NCI-H2196 treated with DMSO at 0.1 percent for 48 hours (cell line): Measurements from ENCODE around the gene CD34.
A peak's percentile ranks its signal among the peaks of the same experiment; 100 is the strongest.
"Not testable (repeated sequence)": the region's sequence is repeated elsewhere in the genome, so short reads cannot be mapped to it uniquely, and the experiment has no call there.

Experiments
- DNase-seq: peaks from one replicate; lab custom pipeline; 2025; ENCODE audit not compliant: unreplicated experiment; lab: John Stamatoyannopoulos, UW

CD34 gene, protein sequence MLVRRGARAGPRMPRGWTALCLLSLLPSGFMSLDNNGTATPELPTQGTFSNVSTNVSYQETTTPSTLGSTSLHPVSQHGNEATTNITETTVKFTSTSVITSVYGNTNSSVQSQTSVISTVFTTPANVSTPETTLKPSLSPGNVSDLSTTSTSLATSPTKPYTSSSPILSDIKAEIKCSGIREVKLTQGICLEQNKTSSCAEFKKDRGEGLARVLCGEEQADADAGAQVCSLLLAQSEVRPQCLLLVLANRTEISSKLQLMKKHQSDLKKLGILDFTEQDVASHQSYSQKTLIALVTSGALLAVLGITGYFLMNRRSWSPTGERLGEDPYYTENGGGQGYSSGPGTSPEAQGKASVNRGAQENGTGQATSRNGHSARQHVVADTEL

DNA sequence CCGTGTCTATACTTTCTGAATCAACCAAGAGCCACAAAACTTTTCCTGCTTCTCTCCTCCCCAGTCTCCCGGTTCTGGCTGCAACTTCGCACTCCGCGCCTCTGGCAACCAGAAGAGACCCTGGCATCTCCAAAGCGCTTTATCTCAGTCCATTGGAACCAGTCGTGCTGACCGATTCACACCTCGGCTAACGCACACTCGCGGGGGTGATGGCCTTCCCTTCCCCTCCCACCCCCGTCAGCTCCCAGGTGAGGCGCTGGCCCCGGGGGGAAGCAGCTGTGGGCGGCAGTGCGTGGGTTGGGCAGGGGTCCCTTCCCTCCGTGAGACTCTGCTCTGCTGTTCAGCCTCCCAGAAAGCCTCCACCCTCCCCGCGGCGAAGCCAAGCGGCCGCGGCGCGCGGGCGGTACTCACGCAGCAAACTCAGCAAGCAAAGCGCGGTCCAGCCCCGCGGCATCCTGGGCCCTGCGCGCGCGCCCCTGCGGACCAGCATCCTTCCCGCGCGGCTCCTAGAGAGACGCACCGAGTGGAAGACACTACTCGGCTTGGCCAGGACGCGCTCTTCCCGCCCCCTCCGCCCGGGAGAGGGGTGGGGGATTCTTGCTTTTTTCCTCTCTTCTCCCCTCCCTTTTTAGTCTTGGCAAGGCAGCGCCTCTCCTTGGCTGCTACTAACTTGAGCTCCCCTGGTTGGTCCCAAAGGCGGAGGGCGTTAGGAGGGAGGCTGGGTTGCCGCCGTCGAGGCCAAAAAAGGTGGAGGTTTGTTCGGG, at the start of gene CD34:
TSS of gene CD34 (minus strand) at position 535 of the 764 bp plus-strand sequence. CDS start at position 490, 45 bp downstream.
- no peak for DNase-seq

DNA sequence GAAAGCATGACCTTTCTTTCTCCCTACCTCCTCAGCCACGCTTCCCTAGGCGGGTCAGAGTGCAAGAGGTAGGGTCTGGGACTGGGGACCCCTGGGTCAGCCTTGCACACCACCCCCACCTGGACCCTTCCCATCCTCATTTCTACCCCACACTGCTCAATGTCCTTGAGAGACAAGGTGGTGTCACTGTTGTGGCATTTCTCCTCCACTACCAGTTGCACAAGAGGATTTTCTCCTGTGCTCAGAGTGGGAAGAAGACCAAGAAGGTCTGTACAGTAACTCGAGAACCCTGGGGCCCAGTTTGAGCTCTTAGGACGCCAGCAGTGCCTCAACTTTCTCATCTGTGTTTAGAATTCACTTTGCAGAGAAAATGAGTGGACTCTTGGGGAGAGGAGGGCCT, 49.4 kb upstream of the CD34 start:
- no peak for DNase-seq

DNA sequence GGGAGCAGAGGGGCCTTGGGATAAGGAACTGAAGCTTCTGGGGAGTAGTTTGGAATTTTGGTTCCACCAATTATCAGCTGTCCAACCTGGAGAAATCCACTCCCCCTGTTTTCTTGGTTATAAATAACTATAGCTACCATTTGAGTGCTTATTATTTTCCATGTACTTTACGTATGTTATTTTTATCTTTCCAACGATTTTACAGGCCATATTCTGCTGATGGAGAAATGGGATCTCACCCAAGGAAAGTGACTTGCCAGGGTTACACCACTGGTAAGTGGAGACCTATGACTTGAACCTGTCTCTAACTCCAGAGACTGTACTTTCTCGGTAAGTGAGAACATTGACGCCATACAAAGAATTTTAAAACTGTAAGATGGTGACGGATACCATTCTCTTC, 49.0 kb upstream of the CD34 start:
- no peak for DNase-seq

DNA sequence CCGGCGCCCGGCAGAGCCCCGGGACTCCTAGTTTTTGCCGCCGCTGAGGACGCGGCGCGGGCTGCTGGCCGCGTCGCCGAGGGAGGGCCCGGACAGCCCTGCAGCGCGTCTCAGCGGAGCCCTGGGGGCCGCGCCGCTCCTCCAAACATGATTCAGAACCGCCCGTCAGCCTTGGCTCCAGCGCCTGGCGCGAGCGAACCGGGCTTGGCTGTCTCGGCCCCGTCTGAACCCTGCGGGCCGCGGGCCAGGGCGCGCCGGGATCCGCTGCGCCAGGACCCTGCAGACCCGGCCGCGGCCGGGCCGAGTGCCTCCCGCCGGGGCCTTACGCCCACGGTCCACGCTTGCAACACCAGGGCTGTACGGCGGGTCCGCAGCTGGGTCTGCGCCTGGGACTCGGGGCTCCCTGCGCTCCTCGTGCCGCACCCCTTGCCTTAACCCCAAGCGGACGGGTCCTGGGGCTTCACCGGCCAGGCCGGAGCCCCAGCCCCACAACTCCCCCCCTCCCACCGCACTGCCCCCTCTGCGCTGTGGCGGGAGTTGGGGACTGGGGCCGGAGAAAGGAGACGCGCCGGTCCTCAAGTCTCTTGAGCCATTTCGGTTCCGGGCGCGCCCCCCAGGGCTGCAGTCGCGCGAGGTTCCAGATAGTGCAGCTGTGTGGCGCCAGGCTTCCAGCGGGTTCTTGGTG, 48.4 kb upstream of the CD34 start:
- DNase-seq = no peak

DNA sequence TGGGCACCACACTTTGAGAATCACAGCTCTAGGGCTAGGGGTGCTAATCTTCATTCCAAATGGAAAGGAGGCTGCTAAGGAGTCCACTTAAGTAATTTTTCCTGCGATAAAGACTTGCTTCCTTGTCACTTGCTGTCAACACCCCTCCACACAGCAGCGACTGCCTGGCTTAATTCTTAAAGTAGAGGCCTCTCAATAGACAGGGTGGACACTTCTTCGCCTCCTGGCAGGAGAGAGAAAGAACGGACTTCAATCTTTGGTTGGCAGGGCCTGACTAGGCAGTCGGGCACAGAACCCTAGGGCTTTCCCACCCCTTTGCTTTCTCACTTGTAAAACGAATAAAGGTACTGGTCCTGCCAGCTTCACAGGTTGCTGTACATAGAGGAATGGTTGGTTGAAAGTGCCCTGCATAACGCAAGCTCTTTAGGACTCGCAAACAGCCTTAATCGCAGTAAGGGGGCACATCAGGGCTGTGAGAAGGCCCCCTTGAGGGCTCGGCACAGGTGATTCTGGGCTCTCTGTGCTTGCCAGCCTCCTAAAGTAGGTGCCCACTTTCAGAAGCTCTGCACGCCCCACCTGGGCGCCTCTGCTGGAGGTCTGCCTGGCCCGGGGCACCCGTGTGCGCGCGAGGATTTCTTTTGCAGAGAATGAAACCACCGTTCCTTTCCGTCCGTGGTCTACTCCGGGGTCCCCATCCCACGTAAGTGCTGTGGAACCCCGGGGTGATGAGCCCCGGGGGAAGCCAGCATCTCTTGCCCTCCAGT, 47.6 kb upstream of the CD34 start:
- DNase-seq = no peak

DNA sequence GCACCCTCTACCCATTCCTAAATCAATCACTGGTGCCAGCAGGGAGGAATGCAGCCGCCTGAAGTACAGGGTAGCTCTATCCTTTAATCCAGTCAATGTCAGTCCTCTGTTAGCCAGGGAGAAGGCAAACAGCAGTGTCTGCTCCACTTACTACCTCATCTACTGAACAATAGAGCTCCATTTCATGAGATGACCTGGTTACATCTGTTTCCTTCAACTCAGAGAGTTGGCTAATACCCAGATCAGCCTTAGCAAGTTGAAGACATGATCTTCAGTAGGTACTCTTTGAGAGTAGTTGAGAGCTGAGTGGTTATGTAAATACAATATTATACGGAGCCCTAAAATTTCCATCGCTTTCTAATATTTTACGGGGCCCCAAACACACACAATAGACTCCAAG, 46.1 kb upstream of the CD34 start:
- no peak for DNase-seq

DNA sequence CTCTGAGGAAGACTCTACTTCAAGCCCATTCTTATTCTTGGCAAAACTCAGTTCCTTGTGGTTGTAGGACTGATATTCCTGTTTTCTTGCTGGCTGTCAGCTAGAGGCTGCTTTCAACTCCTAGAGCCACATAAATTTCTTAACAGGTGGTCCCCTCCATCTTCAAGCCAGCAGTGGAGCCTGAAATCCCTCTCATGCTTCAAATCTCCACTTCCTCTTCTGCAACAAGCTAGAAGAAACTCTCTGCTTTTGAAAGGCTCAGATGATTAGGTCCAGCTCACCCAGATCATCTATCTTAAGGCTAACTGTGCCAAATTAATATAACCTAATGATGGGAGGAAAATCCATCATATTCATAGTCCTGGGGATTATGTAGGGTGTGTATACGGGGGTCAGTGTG, 43.2 kb upstream of the CD34 start:
- no peak for DNase-seq

DNA sequence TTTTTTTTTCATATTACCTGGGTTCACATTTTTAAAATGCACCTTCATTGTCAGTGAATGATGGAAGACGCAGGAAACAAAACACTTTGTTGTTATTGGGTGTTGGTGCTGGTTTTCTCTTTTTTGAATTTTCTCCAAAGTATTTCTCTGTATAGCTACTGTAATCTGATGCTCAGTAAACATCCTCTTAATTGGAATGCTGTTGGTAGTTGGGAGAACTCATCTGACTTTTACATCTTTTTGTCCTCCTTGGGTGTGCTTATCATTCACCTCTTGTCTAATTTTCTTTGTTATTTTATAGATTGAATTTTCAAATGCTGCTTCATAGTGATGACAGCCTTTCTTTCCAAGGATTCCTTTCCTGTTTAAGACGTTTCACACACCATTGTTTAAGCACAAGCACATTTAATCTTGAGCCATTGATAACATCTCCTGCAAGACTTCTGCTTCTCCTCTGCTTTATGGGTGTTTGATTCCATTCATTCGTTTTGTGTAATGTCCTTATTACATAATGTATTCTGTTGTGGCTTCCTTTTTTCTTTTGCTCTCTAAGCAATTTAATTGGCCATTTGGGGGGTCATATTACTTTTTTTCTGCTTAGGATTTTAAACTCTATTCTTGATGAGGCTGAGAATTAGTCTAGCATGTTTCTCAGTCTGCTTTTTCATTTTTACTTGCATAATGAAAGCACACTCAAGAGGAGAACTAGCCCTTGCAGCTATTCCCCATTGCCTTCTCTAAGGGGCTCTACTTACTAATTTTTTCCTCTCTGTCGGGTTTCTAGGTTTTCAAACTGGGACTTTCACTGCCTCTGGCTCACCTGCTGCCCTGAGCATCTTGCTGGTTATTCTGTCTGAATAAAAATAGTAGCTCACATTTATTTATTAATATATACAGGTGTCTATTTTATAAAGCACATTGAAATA, 42.0 kb upstream of the CD34 start:
- peak; percentile 20 for DNase-seq

DNA sequence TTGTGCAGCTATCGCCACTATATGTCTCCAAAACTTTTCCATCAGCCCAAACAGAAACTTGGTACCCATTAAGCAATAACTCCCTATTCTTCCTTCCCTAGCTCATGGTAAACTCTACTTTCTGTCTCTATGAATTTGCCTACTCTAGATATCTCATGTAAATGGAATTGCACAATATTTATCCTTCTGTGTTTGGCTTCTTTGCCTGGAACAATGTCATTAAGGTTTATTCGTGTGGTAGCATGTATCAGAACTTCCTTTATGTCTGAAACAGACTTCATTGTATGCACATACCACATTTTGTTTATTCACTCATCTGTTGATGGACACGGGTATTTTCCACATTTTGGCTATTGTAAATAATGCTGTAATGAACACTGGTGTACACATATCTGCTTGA, 40.7 kb upstream of the CD34 start:
- no peak for DNase-seq

DNA sequence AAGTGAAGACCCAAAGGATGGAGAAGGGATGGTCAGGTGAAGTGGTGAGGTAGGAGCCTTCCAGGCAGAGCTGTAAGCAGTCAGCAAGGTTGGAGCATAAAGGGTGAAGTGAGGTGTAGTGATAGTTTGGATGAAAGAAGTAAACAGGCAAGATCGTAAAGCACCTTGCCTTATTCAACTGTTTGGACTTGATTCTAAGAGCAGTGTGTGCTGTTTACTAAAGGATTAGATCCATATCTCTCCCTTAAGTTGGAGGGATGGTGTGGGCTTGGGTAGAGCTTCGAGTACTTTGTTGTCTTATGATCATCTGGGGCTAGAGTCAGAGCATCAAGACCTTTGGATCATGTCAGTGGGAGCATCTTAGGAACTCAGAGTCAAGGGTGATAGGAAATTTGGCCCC, 39.8 kb upstream of the CD34 start:
- no peak for DNase-seq

DNA sequence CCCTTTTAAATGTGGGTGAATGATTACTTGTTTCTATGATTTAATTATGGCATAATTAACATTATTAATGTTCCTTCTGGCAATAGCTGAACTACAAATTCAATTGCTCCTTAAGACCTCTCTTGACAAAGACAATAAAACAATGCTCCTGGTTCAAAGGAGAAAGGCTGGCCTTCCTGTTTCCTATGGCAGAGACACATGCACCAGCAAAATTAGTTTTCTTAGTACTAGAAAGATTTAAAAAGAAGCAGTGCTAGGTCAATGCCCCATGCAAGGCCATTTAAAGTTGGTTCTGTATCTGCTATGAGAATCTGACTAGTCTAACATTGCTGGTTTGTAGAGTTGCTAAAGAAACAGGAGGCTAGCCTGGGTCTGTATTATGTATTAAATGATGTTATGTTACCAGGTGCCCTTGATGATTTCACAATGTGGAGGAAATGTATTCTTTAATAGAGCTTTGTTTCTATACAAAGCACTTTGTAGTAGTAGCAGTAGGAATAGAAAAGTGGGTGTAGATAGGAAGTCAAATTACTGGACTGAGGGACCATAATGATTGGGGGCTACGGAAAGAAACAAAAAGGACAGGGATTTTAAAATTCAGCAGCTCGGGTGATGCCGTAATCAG, 38.8 kb upstream of the CD34 start:
- DNase-seq = no peak

DNA sequence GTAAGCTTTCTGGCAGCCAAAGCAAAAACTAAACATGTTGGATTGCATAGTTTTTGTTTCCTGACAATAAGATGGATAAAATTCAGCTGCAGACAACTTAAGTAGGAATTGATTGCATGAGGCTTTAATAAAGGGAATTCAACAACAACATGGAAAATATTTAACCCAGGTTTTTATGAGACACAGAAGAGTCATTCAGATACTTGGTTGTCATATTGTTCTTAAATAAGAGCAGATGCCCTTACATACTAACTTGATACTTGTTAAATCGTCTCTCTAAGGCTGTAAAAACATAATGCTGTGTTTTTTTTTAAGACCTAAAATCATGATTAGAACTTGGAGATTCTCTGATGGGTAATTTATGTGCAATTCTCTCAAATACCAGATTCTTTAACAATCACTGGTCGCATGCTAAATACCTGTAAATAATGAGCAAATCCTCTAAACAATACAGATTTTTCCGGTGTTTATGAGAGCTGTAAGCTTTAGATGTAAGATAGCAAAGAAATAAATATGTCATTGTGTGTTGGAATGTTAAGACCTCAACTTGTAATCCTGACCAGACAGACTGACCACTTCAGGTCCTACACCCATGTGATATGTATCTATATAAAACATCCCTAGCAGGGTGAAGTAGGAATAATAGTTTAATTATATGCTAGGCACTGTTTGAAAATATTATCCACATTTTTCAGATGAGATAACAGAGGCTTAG, 37.8 kb upstream of the CD34 start:
- DNase-seq = no peak

DNA sequence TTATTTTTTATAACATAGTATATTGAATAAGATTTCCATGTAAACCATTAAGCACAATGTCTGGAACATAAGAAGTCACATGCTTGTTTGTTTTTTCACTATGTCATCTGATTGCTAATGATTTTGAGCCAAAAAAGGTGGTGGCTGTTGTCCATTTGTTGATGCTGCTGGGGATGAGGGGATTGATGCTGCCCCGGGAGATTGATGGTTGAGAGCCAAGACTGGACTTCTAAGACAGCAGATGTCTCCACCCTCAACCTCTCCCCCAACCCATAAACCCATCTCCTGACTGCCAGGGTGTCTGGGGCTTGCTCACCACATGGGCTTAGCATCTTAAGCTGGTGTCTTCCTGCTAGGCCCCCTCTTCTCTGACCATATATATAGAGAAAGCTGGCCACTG, 35.8 kb upstream of the CD34 start:
- no peak for DNase-seq

DNA sequence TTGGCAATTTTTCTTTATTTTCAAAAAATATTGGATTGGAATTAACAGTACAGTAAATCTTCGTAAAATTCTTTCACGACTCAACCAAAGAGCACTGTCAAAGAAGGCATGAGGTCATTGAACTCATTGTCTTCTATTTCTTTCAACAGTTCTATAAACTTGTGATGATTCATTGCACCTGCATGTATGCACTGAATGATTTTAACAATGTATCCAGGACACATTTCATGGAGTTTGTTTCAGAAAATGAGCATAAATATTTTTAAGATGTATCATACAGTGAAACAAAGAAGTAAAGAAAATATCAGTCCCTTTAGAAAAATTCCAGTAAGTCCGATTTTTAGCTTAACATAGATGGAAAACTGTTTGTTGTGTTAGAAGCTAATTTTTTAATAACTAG, 33.6 kb upstream of the CD34 start:
- DNase-seq = no peak

DNA sequence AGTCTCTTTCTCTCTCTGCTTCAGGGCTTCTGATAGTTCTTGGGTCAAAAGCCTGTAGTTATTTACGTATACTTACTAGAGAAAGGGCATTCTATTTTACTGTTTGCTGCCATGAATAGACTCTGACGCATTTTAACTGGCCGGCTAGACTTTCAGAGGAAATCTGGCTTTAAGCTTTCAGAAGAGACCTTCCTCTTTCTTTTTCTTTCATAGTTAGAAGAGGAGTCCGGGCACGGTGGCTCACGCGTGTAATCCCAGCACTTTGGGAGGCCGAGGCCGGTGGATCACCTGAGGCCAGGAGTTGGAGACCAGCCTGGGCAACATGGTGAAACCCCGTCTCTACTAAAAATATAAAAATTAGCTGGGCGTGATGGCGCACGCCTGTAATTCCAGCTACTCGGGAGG, 31.4 kb upstream of the CD34 start:
- DNase-seq = not testable (repeated sequence)

DNA sequence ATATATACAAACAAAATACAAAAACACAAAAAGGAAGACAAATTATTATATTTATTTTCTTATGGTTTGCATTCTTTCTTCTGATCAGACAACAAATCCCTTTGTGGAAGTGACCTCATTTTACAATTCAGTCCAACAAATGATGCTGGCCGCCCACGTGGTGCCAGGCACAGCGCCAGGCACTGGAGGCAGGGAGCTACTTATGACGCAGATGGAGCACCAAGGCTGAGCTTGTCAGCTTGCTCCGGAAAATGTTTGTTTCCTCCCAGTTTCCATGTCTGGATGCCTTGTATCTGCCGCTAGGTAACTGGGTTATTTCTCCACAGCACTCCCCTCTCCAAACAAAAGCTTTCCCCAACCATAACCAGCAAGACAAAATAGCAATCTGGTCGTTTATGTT, 30.7 kb upstream of the CD34 start:
- DNase-seq = no peak

DNA sequence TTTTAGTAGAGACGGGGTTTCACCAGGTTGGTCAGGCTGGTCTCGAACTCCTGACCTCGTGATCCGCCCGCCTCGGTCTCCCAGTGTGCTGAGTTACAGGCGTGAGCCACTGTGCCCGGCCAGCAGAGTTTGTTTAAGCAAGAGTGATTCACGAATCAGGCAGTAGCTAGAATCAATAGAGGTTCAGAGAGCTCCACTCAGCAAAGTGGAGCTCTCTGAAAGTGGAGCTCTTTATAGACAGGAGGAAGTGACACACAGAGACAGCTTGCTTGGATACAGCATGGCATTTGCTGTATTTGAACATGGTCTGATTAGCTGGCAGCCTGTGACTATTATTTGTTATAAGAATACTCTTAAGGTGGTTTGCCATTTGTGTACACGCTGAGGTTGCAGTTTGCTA, 27.1 kb upstream of the CD34 start:
- DNase-seq = peak; percentile 17

DNA sequence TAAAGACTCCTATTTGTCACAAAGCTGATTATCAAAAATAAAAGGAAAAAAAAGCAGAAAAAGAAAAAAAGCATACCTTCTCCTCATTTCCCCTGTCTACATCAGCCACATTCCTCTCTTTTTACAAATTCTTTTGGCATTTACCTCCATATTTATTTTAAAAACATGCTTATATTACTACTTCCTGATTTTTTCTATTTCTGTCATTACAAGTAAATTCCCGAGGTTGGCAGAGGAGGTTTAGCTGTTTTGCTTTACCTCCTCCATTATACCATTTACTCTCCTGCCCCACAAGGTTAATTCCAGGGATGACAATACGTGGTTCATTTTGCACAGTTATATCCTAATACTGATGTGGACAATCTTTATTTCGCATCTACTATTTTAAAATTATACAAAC, 26.3 kb upstream of the CD34 start:
- DNase-seq = no peak

DNA sequence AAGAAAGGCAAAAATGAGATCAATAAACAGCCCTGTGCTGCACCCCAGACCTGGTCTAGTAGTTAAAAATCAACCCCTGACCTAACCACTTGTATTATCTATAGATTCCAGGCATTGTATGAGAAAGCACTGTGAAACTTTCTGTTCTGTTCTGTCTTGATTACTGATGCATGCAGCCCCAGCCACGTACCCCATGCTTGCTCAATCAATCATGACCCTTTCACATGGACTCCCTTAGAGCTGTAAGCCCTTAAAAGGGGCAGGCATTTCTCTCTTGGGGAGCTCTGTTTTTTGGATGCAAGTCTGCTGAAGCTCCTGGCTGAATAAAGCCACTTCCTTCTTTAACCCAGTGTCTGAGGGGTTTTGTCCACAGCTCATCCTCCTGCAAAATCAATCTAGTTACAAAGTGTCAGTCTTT, 24.2 kb upstream of the CD34 start:
- no peak for DNase-seq
